Measurements from ENCODE around the gene HOXC10. TPM values are rescaled to one million over a fixed set of nuclear protein-coding genes. Genes with fewer than 3 reads are reported as not detected.
A peak's percentile ranks its signal among the peaks of the same experiment; 100 is the strongest.

Gene HOXC10
- total and polyA plus RNA-seq, 2 of the 8 experiments (the other 6 are each of a cell fraction or from before 2014, with no cell fraction given), result not detected

DNA sequence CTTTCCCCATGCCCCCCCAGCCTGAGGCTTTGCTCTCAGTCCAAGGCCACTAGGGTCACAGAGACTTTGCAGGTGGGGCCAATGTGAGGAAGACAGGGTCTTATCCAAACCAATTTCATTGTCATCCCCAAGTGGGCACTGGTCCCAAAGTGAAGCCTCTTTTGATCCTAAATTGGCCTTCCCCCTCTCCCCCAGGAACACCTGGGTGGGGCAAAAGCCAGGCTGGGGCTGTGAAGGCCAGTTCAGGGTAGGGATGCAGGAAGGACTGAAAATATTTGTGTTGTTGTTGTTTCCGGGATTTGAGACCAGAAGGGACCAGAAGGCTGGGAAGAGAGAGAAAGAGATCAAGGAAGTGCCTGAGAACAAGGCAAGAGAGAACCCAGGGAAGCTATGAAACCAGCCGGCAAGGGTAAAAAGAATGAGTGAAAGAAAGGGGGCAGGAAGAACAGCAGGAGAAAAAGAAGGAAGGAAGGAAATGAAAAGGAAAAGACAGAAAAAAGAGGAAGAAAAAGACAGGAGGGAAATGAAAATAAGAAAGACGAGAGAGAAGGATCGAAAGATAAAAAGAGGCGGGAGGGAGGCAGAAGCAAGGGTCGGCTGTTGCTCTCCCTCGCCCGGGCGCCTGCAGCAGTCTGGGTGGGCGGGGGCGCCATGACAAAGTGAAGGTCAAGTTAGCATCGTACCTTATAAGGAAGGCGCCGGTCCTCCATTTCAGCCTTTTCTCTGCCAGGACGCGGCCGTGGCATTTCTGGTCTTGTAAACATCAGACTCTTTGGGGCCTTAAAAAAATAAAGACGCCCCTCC lies 19.5 kb upstream of the HOXC10 start (continued):
- TF ChIP-seq POLR2AphosphoS5 (IDR thresholded peaks at IDR 0.05; ENCODE audit: low read depth, low read length), result no peak
- TF ChIP-seq CEBPB (IDR thresholded peaks at IDR 0.05; ENCODE audit: low read depth, low read length), result no peak
- no peak for TF ChIP-seq EZH2 (IDR thresholded peaks at IDR 0.05; ENCODE audit: low read depth, low read length, severe bottlenecking)
- TF ChIP-seq, protein P1, sequence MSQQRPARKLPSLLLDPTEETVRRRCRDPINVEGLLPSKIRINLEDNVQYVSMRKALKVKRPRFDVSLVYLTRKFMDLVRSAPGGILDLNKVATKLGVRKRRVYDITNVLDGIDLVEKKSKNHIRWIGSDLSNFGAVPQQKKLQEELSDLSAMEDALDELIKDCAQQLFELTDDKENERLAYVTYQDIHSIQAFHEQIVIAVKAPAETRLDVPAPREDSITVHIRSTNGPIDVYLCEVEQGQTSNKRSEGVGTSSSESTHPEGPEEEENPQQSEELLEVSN (IDR thresholded peaks at IDR 0.05), result 0 out of 2 replicates have a peak, but pooled peaks have one; percentile 14
- TF ChIP-seq MAFK (IDR thresholded peaks at IDR 0.05; ENCODE audit: low read depth, low read length), result no peak
- no peak for TF ChIP-seq SAP30 (IDR thresholded peaks at IDR 0.05; ENCODE audit: insufficient read depth, insufficient replicate concordance, low read length)
